IPS-11a (cell line): ENCODE data around the gene DNAAF8.
"Not testable (repeated sequence)": the region's sequence is repeated elsewhere in the genome, so short reads cannot be mapped to it uniquely, and the experiment has no call there.

Experiments used
- H3K4me3 ChIP-seq: one replicate; pipeline ENCODE4 v1.5.1; 2013; ENCODE audit warnings: low read depth, low read length, control low read depth

Gene DNAAF8

DNA sequence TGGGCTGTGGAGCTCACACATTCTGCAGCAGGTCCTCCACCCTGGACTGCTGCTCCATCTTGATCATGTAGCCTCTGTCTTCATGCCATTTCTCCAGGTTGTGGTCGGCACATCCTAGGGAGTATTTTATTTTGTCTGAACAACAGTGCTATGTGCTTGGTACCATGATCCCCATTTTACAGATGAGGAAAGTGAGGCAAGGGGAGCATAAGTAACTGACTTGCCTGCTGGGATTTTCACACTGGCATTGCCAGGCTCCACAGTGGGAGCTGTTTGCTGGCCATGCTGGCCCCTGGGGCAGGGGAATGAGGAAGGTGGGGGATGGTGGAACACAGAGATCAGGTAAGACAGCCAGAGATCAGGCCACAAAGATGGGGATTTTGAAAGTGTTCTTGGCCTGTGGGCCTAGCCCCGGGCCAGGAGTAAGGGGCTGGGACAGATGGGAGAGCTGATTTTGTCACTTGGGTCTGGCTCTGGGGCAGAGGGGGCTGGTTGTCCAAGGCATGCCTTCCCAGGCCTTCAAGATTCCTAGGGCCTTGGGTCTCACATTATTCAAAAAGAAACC, 41.9 kb downstream of the DNAAF8 start:
- H3K4me3 ChIP-seq = no peak overlapping the region

DNA sequence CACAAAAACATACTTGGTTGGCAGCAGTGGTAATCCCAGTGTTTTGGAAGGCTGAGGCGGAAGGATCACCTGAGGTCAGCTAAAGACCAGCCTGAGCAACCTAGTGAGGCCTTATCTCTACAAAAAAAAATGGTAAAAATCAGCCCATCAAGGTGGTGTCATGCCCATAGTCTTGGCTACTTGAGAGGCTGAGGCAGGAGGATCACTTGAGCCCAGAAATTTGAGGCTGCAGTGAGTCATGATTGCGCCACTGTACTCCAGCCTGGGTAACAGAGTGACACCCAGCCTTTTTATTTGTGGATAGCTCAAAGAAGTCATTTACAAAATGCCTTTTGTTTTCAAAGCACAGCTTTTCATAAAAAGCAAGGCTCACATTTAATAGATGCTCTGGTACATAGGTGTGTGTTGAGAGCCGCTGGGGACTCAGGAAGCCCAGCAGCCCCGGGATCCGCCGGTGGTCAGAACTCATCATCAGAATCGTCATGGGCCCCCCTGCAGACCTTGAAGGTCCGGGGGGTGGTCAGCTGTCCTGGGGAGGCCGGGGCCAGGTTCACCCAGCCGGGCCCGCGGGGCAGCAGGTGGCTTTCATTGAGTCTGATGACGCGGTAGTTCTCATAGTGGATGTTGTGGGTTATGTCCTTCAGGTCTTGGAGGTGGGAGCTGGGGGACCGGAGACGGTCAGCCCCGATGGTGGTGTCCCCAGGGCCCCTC, 43.2 kb downstream of the DNAAF8 start:
- no peak overlapping the region for H3K4me3 ChIP-seq

GRCh38 chr16:4778050-4778392, 43.7 kb downstream of the DNAAF8 start:
- no peak overlapping the region for H3K4me3 ChIP-seq

GRCh38 chr16:4780235-4780634, 45.9 kb downstream of the DNAAF8 start:
- no peak overlapping the region for H3K4me3 ChIP-seq

DNA sequence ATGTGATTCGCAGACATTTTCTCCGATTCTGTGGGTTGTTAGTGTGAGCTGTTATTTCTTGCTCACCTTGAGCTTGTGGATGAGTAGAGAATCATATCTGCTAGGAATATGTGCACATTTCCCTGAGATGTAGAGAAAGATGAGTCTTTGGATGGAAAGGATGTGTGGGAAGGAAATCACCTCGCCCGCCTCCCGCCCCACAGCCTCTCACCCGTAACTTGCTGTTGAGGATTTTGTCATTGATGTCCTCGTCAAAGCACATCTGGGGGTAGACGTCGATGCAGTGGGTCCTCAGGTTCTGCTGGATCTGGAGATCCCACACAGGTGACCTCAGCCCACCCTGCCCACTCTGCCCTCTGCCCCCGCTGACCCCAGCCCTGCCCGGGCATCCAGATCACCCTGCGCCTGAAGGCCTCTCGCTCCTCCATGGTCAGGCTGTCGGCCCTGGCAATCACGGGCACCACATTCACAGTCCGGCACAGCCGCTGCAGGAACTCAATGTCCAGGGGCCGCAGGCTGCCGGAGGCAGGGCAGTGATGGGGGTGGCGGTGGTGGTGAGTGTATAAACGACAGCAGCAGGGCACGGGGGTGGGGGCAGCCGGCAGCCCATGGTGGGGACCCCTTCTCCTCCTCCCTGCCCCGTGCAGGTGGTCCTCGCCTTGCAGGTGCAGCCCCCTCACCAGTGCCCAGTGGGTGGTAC, 49.1 kb downstream of the DNAAF8 start:
- no peak overlapping the region for H3K4me3 ChIP-seq

DNA sequence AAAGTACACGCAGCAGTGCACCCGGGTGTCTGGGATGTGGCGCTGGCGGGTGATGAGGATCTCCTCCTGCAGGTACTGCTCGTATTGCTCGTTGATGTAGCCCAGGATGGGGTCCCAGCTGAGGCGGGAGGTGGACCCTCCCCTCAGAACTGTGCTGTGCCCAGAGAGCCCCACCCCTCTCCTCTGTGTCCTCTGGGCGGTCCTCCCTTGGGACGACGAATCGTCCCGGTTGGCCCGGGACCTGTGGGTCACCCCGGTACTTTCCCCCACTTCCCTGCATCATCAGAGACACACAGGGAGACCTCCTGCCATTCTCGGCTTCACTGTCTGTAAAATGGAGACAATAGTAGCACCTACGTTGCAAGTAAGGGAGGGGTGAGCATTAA, 49.6 kb downstream of the DNAAF8 start:
- no peak overlapping the region for H3K4me3 ChIP-seq

- H3K4me3 ChIP-seq = not testable (repeated sequence)
These were observed 50.2 kb downstream of the DNAAF8 start for GRCh38 chr16:4784444-4784987.

DNA sequence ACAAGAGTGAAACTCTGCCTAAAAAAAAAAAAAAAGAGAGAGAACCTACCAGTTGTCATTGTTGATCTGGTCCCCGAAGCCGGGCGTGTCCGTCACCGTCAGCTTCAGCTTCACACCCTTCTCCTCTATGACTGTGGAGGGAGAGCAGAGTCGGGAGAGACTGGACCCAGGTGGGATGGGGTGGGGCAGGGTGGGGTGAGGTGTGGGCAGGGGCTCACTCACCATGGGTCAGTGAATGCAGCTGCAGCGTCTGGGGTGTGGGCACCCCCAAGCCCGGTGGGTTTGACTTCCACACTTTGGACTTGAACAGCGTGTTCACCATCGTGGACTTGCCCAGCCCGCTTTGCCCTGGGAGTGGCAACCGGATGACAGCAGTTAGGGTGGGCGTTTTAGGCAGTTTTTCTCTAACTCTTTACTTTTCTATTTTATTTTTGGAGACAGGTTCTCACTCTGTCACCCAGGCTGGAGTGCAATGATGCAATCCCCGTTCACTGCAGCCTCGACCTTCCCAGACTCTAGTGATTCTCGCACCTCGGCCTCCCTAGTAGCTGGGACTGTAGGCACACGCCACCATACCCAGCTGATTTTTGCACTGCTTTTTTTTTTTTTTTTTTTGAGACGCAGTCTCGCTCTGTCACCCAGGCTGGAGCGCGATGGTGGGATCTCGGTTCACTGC, 51.6 kb downstream of the DNAAF8 start:
- H3K4me3 ChIP-seq = no peak overlapping the region

DNA sequence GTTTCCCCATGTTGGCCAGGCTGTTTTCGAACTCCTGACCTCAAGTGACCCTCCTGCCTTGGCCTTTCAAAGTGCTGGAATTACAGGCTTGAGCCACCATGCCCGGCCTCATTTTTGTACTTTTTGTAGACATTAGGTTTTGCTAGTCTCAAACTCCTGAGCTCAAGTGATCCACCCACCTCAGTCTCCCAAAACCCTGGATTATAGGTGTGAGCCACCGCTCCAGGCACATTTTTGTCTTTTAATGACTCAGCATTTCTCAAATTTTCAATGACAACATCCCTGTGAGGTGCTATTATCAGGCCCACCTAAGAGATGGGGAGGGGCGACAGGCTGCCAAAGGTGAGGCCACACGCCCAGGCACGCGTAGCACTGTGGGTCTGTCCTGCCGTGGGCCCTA, 52.7 kb downstream of the DNAAF8 start:
- H3K4me3 ChIP-seq = no peak overlapping the region

- H3K4me3 ChIP-seq = no peak within 1 kb of the TSS
These were observed 53.5 kb downstream of the DNAAF8 start, which contains the start of gene SEPTIN12 for GRCh38 chr16:4787627-4788482. Gene SEPTIN12, minus strand, starts transcription at chr16:4788345. Its CDS starts 700 bp downstream, at chr16:4787645.

DNA sequence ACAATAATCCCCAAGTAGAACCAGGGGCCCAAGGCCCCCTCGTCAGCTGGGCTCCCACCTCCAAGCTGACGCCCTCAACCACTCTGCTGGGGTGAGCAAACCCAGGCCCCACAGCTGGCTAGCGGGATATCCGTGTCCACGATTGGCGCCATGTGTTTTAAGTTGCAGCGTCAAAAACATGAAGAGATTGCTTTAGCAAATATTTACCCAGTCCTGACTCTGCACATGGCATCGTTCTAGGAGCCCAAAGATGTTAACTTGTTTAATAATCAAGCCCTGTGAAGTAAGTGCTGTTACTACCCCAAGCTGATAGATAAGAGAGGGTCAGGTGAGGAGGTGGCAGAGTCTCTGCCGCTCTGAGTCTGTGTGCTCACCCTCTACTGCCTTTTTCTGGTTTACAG, 54.2 kb downstream of the DNAAF8 start:
- H3K4me3 ChIP-seq = no peak overlapping the region

GRCh38 chr16:4788910-4789309, 54.6 kb downstream of the DNAAF8 start:
- no peak overlapping the region for H3K4me3 ChIP-seq

DNA sequence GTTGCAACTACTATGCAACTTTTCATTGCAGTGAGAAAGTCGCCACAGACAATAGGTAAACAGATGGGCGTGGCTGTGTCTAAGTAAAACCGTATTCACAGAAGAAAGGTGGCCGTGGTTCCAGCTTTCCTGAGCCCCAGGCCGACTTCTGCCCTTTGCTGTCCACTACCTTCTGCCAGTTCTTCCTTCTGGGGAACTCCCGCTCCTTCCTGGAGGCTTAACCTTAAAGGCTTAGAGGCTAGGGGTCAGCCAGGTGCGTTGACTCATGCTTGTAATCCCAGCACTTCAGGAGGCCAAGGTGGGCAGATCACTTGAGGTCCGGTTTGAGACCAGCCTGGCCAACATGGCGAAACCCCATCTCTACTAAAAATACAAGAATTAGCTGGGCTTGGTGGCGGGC, 55.9 kb downstream of the DNAAF8 start:
- no peak overlapping the region for H3K4me3 ChIP-seq

GRCh38 chr16:4790871-4791270, 56.5 kb downstream of the DNAAF8 start:
- H3K4me3 ChIP-seq = no peak overlapping the region

- no peak overlapping the region for H3K4me3 ChIP-seq
These were observed 58.7 kb downstream of the DNAAF8 start for GRCh38 chr16:4792951-4793513.

DNA sequence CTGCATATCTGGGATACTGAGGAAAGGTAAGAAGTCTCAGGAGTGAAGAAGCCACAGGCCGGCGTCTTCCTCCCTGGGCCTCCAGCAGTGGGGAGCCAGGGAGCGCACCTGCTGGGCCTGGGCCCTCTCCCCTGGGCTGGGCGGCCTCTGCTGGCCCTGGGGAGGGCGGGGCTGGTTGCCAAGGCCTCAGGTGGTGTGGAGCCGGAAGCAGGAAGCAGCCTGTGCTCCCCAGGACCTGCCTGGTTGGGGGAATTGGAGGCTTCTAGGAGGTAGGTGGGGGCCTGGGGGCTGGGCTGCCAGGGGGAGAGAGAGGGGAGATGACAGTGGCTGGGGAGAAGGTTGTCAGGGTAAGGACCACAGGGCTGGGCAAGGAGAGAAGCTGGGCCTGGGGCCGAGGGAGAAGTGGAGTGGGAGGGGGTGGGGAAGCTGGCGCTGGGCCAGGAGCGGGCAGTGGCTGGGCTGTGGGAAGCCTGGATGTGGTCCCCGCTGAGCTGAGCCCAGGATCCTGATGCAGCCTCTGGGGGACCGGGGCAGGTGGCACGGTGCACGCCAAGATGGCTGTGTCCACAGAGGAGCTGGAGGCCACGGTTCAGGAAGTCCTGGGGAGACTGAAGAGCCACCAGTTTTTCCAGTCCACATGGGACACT, 61.0 kb downstream of the DNAAF8 start, which contains the start of gene SMIM22:
Gene SMIM22 (plus strand): TSS at position 189 of the 647 bp plus-strand sequence. CDS start 366 bp downstream, at position 555.
- H3K4me3 ChIP-seq = no peak within 1 kb of the TSS

- H3K4me3 ChIP-seq = no peak overlapping the region
These were observed 61.7 kb downstream of the DNAAF8 start for GRCh38 chr16:4795828-4796572.

- H3K4me3 ChIP-seq = no peak overlapping the region
These were observed 62.9 kb downstream of the DNAAF8 start for GRCh38 chr16:4796982-4797804.
